ENCODE results near the gene CASK.
A peak's percentile ranks its signal among the peaks of the same experiment; 100 is the strongest.

The CASK gene

GRCh38 chrX:41475191-41475590, 448.2 kb downstream of the CASK start:
- H3K9me3 ChIP-seq (ENCODE audit: control insufficient read depth in 2 of 2, low read length in 2 of 2): no peaks in the 10 kb centered on the region
- no peak overlapping the region for H3K9ac ChIP-seq (ENCODE audit: low read length in 2 of 2)
- H3K27me3 ChIP-seq (ENCODE audit: control insufficient read depth in 1 of 2, insufficient read depth in 2 of 2, low read length in 2 of 2): peaks cover 0 to 11% of the 10 kb centered on the region in 2 donors
- H3K36me3 ChIP-seq (ENCODE audit: control insufficient read depth in 2 of 2, insufficient read depth in 2 of 2, low read length in 2 of 2): no peaks in the 10 kb centered on the region
- no peak overlapping the region for H3K4me3 ChIP-seq (ENCODE audit: low read length in 2 of 2)
- H3K4me1 ChIP-seq (ENCODE audit: control insufficient read depth, insufficient read depth, low read length): no peaks in the 10 kb centered on the region
- H3K27ac ChIP-seq (ENCODE audit: low read length): no peak overlapping the region

GRCh38 chrX:41474726-41475100, 448.6 kb downstream of the CASK start:
- Histone ChIP-seq H3K9ac (ENCODE audit: low read length in 2 of 2) (no peak overlapping the region), H3K27ac (ENCODE audit: low read length) (no peak overlapping the region), H3K27me3 (ENCODE audit: control insufficient read depth in 1 of 2, insufficient read depth in 2 of 2, low read length in 2 of 2) (peaks cover 0 to 9% of the 10 kb centered on the region in 2 donors), H3K9me3 (ENCODE audit: control insufficient read depth in 2 of 2, low read length in 2 of 2) (no peaks in the 10 kb centered on the region), H3K36me3 (ENCODE audit: control insufficient read depth in 2 of 2, insufficient read depth in 2 of 2, low read length in 2 of 2) (no peaks in the 10 kb centered on the region), H3K4me1 (ENCODE audit: control insufficient read depth, insufficient read depth, low read length) (no peaks in the 10 kb centered on the region), H3K4me3 (ENCODE audit: low read length in 2 of 2) (no peak overlapping the region)

- Histone ChIP-seq H3K36me3 (ENCODE audit: control insufficient read depth in 2 of 2, insufficient read depth in 2 of 2, low read length in 2 of 2) (no peaks in the 10 kb centered on the region), H3K27me3 (ENCODE audit: control insufficient read depth in 1 of 2, insufficient read depth in 2 of 2, low read length in 2 of 2) (peaks cover 0 to 9% of the 10 kb centered on the region in 2 donors), H3K9ac (ENCODE audit: low read length in 2 of 2) (no peak overlapping the region), H3K4me3 (ENCODE audit: low read length in 2 of 2) (no peak overlapping the region), H3K9me3 (ENCODE audit: control insufficient read depth in 2 of 2, low read length in 2 of 2) (no peaks in the 10 kb centered on the region), H3K4me1 (ENCODE audit: control insufficient read depth, insufficient read depth, low read length) (peaks cover 2% of the 10 kb centered on the region), H3K27ac (ENCODE audit: low read length) (no peak overlapping the region)
Measured at GRCh38 chrX:41473936-41474725, 449.2 kb downstream of the CASK start.

GRCh38 chrX:41472231-41472815, 451.0 kb downstream of the CASK start:
- H3K9ac ChIP-seq (ENCODE audit: low read length in 2 of 2): no peak overlapping the region
- H3K36me3 ChIP-seq (ENCODE audit: control insufficient read depth in 2 of 2, insufficient read depth in 2 of 2, low read length in 2 of 2): no peaks in the 10 kb centered on the region
- H3K27me3 ChIP-seq (ENCODE audit: control insufficient read depth in 1 of 2, insufficient read depth in 2 of 2, low read length in 2 of 2): peaks cover 0 to 9% of the 10 kb centered on the region in 2 donors
- peaks cover 7% of the 10 kb centered on the region for H3K4me1 ChIP-seq (ENCODE audit: control insufficient read depth, insufficient read depth, low read length)
- no peak overlapping the region for H3K27ac ChIP-seq (ENCODE audit: low read length)
- no peaks in the 10 kb centered on the region for H3K9me3 ChIP-seq (ENCODE audit: control insufficient read depth in 2 of 2, low read length in 2 of 2)
- no peak overlapping the region for H3K4me3 ChIP-seq (ENCODE audit: low read length in 2 of 2)

- Histone ChIP-seq H3K9ac (ENCODE audit: low read length in 2 of 2) (no peak overlapping the region), H3K36me3 (ENCODE audit: control insufficient read depth in 2 of 2, insufficient read depth in 2 of 2, low read length in 2 of 2) (no peaks in the 10 kb centered on the region), H3K27me3 (ENCODE audit: control insufficient read depth in 1 of 2, insufficient read depth in 2 of 2, low read length in 2 of 2) (peaks cover 0 to 9% of the 10 kb centered on the region in 2 donors), H3K27ac (ENCODE audit: low read length) (no peak overlapping the region), H3K4me3 (ENCODE audit: low read length in 2 of 2) (no peak overlapping the region), H3K9me3 (ENCODE audit: control insufficient read depth in 2 of 2, low read length in 2 of 2) (no peaks in the 10 kb centered on the region), H3K4me1 (ENCODE audit: control insufficient read depth, insufficient read depth, low read length) (peaks cover 7% of the 10 kb centered on the region)
Measured at GRCh38 chrX:41471786-41472185, 451.6 kb downstream of the CASK start.

- Histone ChIP-seq H3K4me3 (ENCODE audit: low read length in 2 of 2) (no peak overlapping the region), H3K27ac (ENCODE audit: low read length) (no peak overlapping the region)
Measured at GRCh38 chrX:41470706-41471105, 452.6 kb downstream of the CASK start.

GRCh38 chrX:41468647-41469323, 454.6 kb downstream of the CASK start:
- H3K27ac ChIP-seq (ENCODE audit: low read length): peak overlapping the region; percentile 37
- no peaks in the 10 kb centered on the region for H3K9me3 ChIP-seq (ENCODE audit: control insufficient read depth in 2 of 2, low read length in 2 of 2)
- H3K27me3 ChIP-seq (ENCODE audit: control insufficient read depth in 1 of 2, insufficient read depth in 2 of 2, low read length in 2 of 2): no peaks in the 10 kb centered on the region
- peaks cover 7% of the 10 kb centered on the region for H3K4me1 ChIP-seq (ENCODE audit: control insufficient read depth, insufficient read depth, low read length)
- no peak overlapping the region for H3K4me3 ChIP-seq (ENCODE audit: low read length in 2 of 2)
- H3K9ac ChIP-seq (ENCODE audit: low read length in 2 of 2): no peak overlapping the region
- H3K36me3 ChIP-seq (ENCODE audit: control insufficient read depth in 2 of 2, insufficient read depth in 2 of 2, low read length in 2 of 2): no peaks in the 10 kb centered on the region

More at GRCh38 chrX:41470706-41471105, 452.6 kb downstream of the CASK start:
- Histone ChIP-seq H3K27me3 (ENCODE audit: control insufficient read depth in 1 of 2, insufficient read depth in 2 of 2, low read length in 2 of 2) (peaks cover 0 to 6% of the 10 kb centered on the region in 2 donors), H3K9ac (ENCODE audit: low read length in 2 of 2) (no peak overlapping the region), H3K4me1 (ENCODE audit: control insufficient read depth, insufficient read depth, low read length) (peaks cover 7% of the 10 kb centered on the region), H3K9me3 (ENCODE audit: control insufficient read depth in 2 of 2, low read length in 2 of 2) (no peaks in the 10 kb centered on the region), H3K36me3 (ENCODE audit: control insufficient read depth in 2 of 2, insufficient read depth in 2 of 2, low read length in 2 of 2) (no peaks in the 10 kb centered on the region)
